ENCODE measurements around the gene KIF20B. TPM values are rescaled to one million over a fixed set of nuclear protein-coding genes. Genes with fewer than 3 reads are reported as not detected.
A peak's percentile ranks its signal among the peaks of the same experiment; 100 is the strongest.

The KIF20B gene
- total RNA-seq, 1 experiment from 2014 or later = 50.2 TPM

GRCh38 chr10:89792187-89792586, 90.8 kb downstream of the KIF20B start:
- ATAC-seq = no peak
- CTCF ChIA-PET = interaction anchor here (1.5 to 2.1 kb wide), 2 partner anchors 800 to 996 kb away, joined by 4 to 7 read pairs; no protein-coding TSS in a partner anchor
- Histone ChIP-seq H3K9ac (ENCODE audit: low read length) (no peak overlapping the region), H3K79me2 (ENCODE audit: insufficient read depth, low read length) (no peaks in the 10 kb centered on the region), H3K36me3 (ENCODE audit: control insufficient read depth in 1 of 2, insufficient read depth in 2 of 2, low read length in 2 of 2) (no peaks in the 10 kb centered on the region), H3K4me2 (ENCODE audit: low read length) (no peak overlapping the region), H3K9me3 (ENCODE audit: control insufficient read depth in 1 of 2, insufficient read depth in 1 of 2, low read depth in 1 of 2, low read length in 2 of 2) (no peaks in the 10 kb centered on the region), H3K9me2 (ENCODE audit: insufficient read depth) (no peaks in the 10 kb centered on the region), H3K27ac (ENCODE audit: low read depth, low read length) (no peak overlapping the region), H3K4me1 (ENCODE audit: control insufficient read depth in 1 of 2, insufficient read depth in 2 of 2, low read length in 2 of 2) (peaks cover 25 to 26% of the 10 kb centered on the region in 2 experiments; a peak in 3 of 4 replicates), H2AFZ (ENCODE audit: low read depth, low read length, poor library complexity, severe bottlenecking) (no peak overlapping the region), H3K27me3 (ENCODE audit: insufficient read depth, low read length) (no peaks in the 10 kb centered on the region), H4K20me1 (ENCODE audit: insufficient read depth) (no peaks in the 10 kb centered on the region), H3K4me3 (replicated peaks in 1 of 2; ENCODE audit: low read depth in 1 of 2, low read length in 2 of 2) (no peak overlapping the region)
- BruUV-seq (replicated peaks) = no TSS peak
- DNase-seq (ENCODE audit: low read depth, low spot score) = no peak
- RAD21 ChIA-PET (ENCODE audit: low non-redundant PET in 1 of 2, low total read pairs in 2 of 2, uncharacterized antibody in 2 of 2, unreplicated experiment in 2 of 2) = no interaction called here
- TF ChIP-seq FOSL1 (IDR thresholded peaks at IDR 0.05; ENCODE audit: low read depth) (no peak), JUND (IDR thresholded peaks at IDR 0.05) (no peak)
- TF ChIP-seq, protein P1, sequence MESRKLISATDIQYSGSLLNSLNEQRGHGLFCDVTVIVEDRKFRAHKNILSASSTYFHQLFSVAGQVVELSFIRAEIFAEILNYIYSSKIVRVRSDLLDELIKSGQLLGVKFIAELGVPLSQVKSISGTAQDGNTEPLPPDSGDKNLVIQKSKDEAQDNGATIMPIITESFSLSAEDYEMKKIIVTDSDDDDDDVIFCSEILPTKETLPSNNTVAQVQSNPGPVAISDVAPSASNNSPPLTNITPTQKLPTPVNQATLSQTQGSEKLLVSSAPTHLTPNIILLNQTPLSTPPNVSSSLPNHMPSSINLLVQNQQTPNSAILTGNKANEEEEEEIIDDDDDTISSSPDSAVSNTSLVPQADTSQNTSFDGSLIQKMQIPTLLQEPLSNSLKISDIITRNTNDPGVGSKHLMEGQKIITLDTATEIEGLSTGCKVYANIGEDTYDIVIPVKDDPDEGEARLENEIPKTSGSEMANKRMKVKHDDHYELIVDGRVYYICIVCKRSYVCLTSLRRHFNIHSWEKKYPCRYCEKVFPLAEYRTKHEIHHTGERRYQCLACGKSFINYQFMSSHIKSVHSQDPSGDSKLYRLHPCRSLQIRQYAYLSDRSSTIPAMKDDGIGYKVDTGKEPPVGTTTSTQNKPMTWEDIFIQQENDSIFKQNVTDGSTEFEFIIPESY (IDR thresholded peaks at IDR 0.05; ENCODE audit: extremely low read depth, insufficient replicate concordance, low read length) = no peak
- POLR2A ChIA-PET = no interaction called here
- intact Hi-C loops (cut with micrococcal nuclease) = loop anchor here (2.0 to 10.0 kb wide), 3 partner anchors 523 to 959 kb away; no protein-coding TSS in a partner anchor

DNA sequence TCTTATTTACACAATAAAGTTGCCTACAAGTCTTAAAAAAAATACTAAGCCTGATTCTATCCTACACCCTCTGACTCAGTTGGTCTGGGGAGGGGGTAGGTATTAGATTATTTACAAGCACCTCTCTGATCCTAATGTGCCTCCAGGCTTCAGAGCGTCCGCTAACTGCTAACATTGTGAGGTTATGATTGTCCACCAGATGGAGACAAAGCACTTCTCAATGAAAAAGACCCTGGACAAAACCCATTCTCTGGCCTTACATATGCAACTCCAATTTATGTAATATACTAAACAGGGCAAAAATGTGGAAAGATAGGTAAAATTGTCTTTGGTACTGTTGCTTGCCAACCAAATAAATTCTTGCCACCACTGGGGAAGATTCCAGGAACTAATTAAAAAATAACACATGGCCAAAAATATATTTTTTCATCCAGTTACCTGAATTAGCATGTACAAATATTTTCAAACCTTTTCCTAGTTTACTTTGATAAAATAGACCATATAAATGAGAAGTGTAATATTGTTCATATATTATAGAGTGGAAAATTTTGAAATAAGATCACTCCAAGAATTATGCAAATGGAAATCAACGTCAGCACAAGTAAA, 92.4 kb downstream of the KIF20B start:
- TF ChIP-seq EZH2phosphoT487 (IDR thresholded peaks at IDR 0.05; ENCODE audit: borderline replicate concordance) = no peak
- peak; percentile 98 for TF ChIP-seq RAD21 (IDR thresholded peaks at IDR 0.05; ENCODE audit: low read depth)
- TF ChIP-seq MAX (IDR thresholded peaks at IDR 0.05) = no peak
- 0 out of 2 replicates have a peak, but pooled peaks have one; percentile 16 for TF ChIP-seq CBX3 (IDR thresholded peaks at IDR 0.05; ENCODE audit: low read depth)
- TF ChIP-seq CTCF (IDR thresholded peaks at IDR 0.05 in 2 of 3, conservative IDR thresholded peaks at IDR 0.05 in 1 of 3; ENCODE audit: borderline replicate concordance in 1 of 3, insufficient read depth in 1 of 3, low read depth in 2 of 3, low read length in 2 of 3) = peak; percentile 65 to 90 (median 84)
- TF ChIP-seq SP1 (IDR thresholded peaks at IDR 0.05; ENCODE audit: low read depth) = no peak
- TF ChIP-seq POLR2AphosphoS5 (IDR thresholded peaks at IDR 0.05; ENCODE audit: low read depth, low read length) = no peak
- no peak for TF ChIP-seq TCF7L2 (IDR thresholded peaks at IDR 0.05; ENCODE audit: borderline replicate concordance, extremely low read depth, insufficient read depth, insufficient read length)
- ChIA-PET POLR2A (no interaction called here), CTCF (interaction anchor here (1.5 to 2.1 kb wide), 2 partner anchors 799 to 994 kb away, joined by 4 to 7 read pairs; no protein-coding TSS in a partner anchor), RAD21 (ENCODE audit: low non-redundant PET in 1 of 2, low total read pairs in 2 of 2, uncharacterized antibody in 2 of 2, unreplicated experiment in 2 of 2) (interaction anchor here in 1 of 2 experiments (0.7 kb wide), 1 partner anchor 859 kb away, joined by 3 read pairs; no protein-coding TSS in a partner anchor)
- Histone ChIP-seq H3K27me3 (ENCODE audit: insufficient read depth, low read length) (no peaks in the 10 kb centered on the region), H3K27ac (ENCODE audit: low read depth, low read length) (peak overlapping the region; percentile 55; the same call in 1 of the 2 replicates), H2AFZ (ENCODE audit: low read depth, low read length, poor library complexity, severe bottlenecking) (no peak overlapping the region), H3K4me2 (ENCODE audit: low read length) (no peak overlapping the region), H4K20me1 (ENCODE audit: insufficient read depth) (no peaks in the 10 kb centered on the region), H3K79me2 (ENCODE audit: insufficient read depth, low read length) (no peaks in the 10 kb centered on the region), H3K36me3 (ENCODE audit: control insufficient read depth in 1 of 2, insufficient read depth in 2 of 2, low read length in 2 of 2) (no peaks in the 10 kb centered on the region), H3K9ac (ENCODE audit: low read length) (no peak overlapping the region), H3K4me1 (ENCODE audit: control insufficient read depth in 1 of 2, insufficient read depth in 2 of 2, low read length in 2 of 2) (peaks cover 25 to 26% of the 10 kb centered on the region in 2 experiments; a peak in 3 of 4 replicates), H3K9me3 (ENCODE audit: control insufficient read depth in 1 of 2, insufficient read depth in 1 of 2, low read depth in 1 of 2, low read length in 2 of 2) (no peaks in the 10 kb centered on the region), H3K4me3 (replicated peaks in 1 of 2; ENCODE audit: low read depth in 1 of 2, low read length in 2 of 2) (no peak overlapping the region), H3K9me2 (ENCODE audit: insufficient read depth) (no peaks in the 10 kb centered on the region)
- peak; percentile 88 for ATAC-seq
- DNase-seq (ENCODE audit: low read depth, low spot score) = peak; percentile 73
- BruUV-seq (replicated peaks) = no TSS peak
- intact Hi-C loops (cut with micrococcal nuclease) = loop anchor here (1.0 to 10.0 kb wide), 8 partner anchors 345 to 1070 kb away; no protein-coding TSS in a partner anchor
